ENCODE results near the gene GRIK5. TPM values are rescaled to one million over a fixed set of nuclear protein-coding genes. Genes with fewer than 3 reads are reported as not detected.

The GRIK5 gene
- total RNA-seq (2014; rRNA removed; shearing (Covaris generic)) = 0.16 and 0.23 TPM in 2 replicates

DNA sequence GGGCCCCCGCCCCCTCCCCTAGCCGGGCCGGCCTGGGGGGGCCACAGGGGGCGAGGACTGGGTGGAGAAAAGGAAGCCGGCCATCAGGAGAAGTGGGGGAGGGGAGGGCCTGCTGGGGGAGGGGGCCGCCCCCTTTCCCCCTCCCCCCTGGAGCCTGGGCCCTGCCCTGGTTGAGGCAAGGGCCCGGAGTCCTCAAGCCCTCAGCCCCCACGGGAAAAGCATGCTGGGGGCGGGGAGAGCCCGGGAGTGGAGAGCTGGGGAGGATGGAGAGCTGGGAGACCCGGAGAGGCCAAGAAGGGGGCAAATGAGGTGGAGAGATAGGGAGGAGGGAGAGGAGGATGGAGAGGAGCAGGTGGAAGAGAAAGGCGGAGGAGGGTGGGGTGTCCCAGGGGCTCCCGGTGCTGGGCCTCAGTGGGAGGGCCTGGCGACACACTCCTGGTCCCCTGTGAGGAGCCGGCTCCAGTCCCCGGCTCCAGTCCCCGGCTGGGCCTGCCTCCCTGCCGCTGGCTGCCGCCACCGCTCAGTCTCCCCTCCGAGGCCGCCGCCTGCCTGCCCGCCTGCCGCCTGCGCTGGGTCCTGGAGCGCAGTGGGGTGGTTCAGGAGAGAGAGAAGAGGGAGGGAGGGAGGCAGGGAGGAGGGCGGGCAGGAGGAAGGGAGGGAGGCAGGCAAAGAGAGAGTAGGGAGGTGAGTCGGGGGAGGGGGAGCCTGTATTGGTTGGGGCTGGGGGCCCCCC lies at the start of gene GRIK5:
GRIK5 (minus strand) TSS at position 588 of the 733 bp plus-strand sequence. CDS start 4,436 bp downstream, outside the sequence.

GRCh38 chr19:42075616-42076379 lies 5.8 kb upstream of the GRIK5 start, which contains the start of gene ZNF574:
TSS of gene ZNF574 (plus strand) at chr19:42076166. CDS start at chr19:42078607, 2,441 bp downstream.

DNA sequence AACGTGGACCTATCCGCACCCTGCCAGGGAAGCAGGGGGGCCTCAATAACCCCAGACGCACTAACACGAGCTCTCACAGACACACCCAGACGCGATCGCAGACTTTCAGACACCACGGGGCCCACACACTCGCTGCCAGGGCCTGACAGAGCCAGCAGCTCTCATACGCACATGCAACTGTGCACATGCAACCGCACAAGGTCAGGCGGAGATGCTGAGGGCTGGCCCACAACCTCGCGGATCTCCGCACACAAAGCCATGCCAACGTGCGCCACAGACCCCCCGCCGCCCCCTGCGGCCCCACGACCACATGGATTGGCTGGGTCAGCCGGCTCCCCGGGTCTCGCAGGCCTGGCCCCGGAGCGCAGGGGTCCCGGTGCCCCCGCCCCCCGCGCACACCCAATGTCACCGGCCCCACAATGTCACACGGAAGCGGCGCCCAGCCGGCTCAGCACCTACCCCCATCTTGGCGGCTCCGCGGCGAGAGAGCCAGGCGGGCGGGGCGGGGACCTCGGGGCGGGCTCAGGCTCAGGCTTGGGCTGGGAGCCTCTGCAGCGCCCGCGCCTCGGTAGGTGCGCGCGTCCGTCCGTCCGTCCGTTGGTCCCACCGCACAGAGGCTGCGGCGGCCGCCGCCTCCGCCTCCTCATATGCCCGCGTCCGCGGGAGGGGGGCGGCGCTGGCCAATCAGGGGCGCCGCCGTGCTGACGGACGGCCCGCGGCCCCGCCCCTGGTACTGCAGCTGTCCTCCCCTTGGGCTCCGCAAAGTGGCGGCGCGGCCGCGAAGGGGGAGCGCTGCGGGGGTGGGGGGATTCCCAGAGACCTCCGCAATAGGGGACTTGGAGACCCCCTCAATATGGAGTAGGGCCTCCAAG lies 76.2 kb downstream of the GRIK5 start, which contains the start of gene ATP1A3:
ATP1A3 (minus strand) TSS at position 619 of the 872 bp plus-strand sequence; CDS start at position 465, 154 bp downstream.

GRCh38 chr19:41959056-41960053 lies 110.7 kb downstream of the GRIK5 start, which contains the start of gene RABAC1:
TSS of gene RABAC1 (minus strand) at chr19:41959321. CDS start at chr19:41959292, 29 bp downstream.

Other genes starting within 250 kb of the GRIK5 start
- gene LYPD4, start 225.5 kb downstream of the GRIK5 start, total RNA-seq (2014; rRNA removed; shearing (Covaris generic)) = not detected in 2 replicates
- not detected in 2 replicates for gene DMRTC2, start 225.2 kb downstream of the GRIK5 start, total RNA-seq (2014; rRNA removed; shearing (Covaris generic))
- gene RPS19, start 210.0 kb downstream of the GRIK5 start, total RNA-seq (2014; rRNA removed; shearing (Covaris generic)) = 2,531 and 2,844 TPM in 2 replicates
- not detected in 2 replicates for gene CD79A, start 192.9 kb downstream of the GRIK5 start, total RNA-seq (2014; rRNA removed; shearing (Covaris generic))
- gene ARHGEF1, start 187.0 kb downstream of the GRIK5 start, total RNA-seq (2014; rRNA removed; shearing (Covaris generic)) = 151 and 166 TPM in 2 replicates
- gene ERFL, start 141.8 kb downstream of the GRIK5 start, total RNA-seq (2014; rRNA removed; shearing (Covaris generic)) = not detected in 2 replicates
- 87.1 and 95.0 TPM in 2 replicates for gene RABAC1, start 110.9 kb downstream of the GRIK5 start, total RNA-seq (2014; rRNA removed; shearing (Covaris generic))
- gene ATP1A3, start 76.0 kb downstream of the GRIK5 start, total RNA-seq (2014; rRNA removed; shearing (Covaris generic)) = not detected in 2 replicates
- gene ZNF574, start 6.0 kb upstream of the GRIK5 start, total RNA-seq (2014; rRNA removed; shearing (Covaris generic)) = 14.7 and 15.3 TPM in 2 replicates
- gene POU2F2, start 62.2 kb upstream of the GRIK5 start, total RNA-seq (2014; rRNA removed; shearing (Covaris generic)) = 0.08 and 1.2 TPM in 2 replicates
- gene DEDD2, start 147.5 kb upstream of the GRIK5 start, total RNA-seq (2014; rRNA removed; shearing (Covaris generic)) = 32.7 and 36.3 TPM in 2 replicates
- 7.0 and 7.4 TPM in 2 replicates for gene ZNF526, start 150.1 kb upstream of the GRIK5 start, total RNA-seq (2014; rRNA removed; shearing (Covaris generic))
- 25.0 and 27.8 TPM in 2 replicates for gene GSK3A, start 172.4 kb upstream of the GRIK5 start, total RNA-seq (2014; rRNA removed; shearing (Covaris generic))
- 61.6 and 75.0 TPM in 2 replicates for gene ERF, start 184.9 kb upstream of the GRIK5 start, total RNA-seq (2014; rRNA removed; shearing (Covaris generic))
- gene CIC, start 199.0 kb upstream of the GRIK5 start, total RNA-seq (2014; rRNA removed; shearing (Covaris generic)) = 21.3 and 24.1 TPM in 2 replicates
- 0.91 and 1.6 TPM in 2 replicates for gene PRR19, start 231.9 kb upstream of the GRIK5 start, total RNA-seq (2014; rRNA removed; shearing (Covaris generic))
- 44.2 and 66.5 TPM in 2 replicates for gene PAFAH1B3, start 232.4 kb upstream of the GRIK5 start, total RNA-seq (2014; rRNA removed; shearing (Covaris generic))
- 2.2 and 5.0 TPM in 2 replicates for gene TMEM145, start 243.1 kb upstream of the GRIK5 start, total RNA-seq (2014; rRNA removed; shearing (Covaris generic))